OCI-LY7 (cell line): ENCODE results near the gene REV3L. TPM values are rescaled to one million over a fixed set of nuclear protein-coding genes. Genes with fewer than 3 reads are reported as not detected.

Source experiments
- BruUV-seq: library from RNA; stranded (reverse); fragments of 400-500 nt; replicated peaks from 2 replicates; lab custom pipeline; 2021; lab: Mats Ljungman, UMichigan
- CTCF ChIA-PET: fragments of 300-600 bp; sonication (Branson Sonifier 250); formaldehyde crosslinking; loops from one replicate; lab custom pipeline; 2022; ENCODE audit warnings: antibody characterized with exemption; ENCODE audit not compliant: unreplicated experiment; lab: Charles Lee
- POLR2A ChIA-PET: fragments of 300-600 bp; sonication (Branson Sonifier 250); formaldehyde crosslinking; loops from one replicate; lab custom pipeline; 2022; ENCODE audit warnings: antibody characterized with exemption; lab: Charles Lee
- DNase-seq: peaks from one replicate; pipeline ENCODE4 v3.0.0-alpha.2; 2015; ENCODE audit warnings: low spot score
- H2AFZ ChIP-seq: fragments of 200-600 bp; sonication (generic), shearing (Covaris generic); 2 replicates; pipeline ENCODE4 v1.6.1; 2014; ENCODE audit warnings: mild to moderate bottlenecking, antibody characterized with exemption, low read length, moderate library complexity
- H3K27ac ChIP-seq: fragments of 200-600 bp; sonication (generic); 2 replicates; pipeline ENCODE4 v1.5.1; 2014; ENCODE audit warnings: mixed run types, low read depth, mild to moderate bottlenecking, moderate library complexity, low read length, inconsistent platforms; ENCODE audit not compliant: poor library complexity, severe bottlenecking
- H3K36me3 ChIP-seq: fragments of 200-600 bp; sonication (generic); 2 replicates; pipeline ENCODE4 v1.6.1; 2014; ENCODE audit warnings: mild to moderate bottlenecking, antibody characterized with exemption, low read length, moderate library complexity, mixed read lengths; ENCODE audit not compliant: insufficient read depth
- H3K4me1 ChIP-seq: fragments of 200-600 bp; sonication (generic); 2 replicates; pipeline ENCODE4 v1.5.1; 2014; ENCODE audit warnings: mild to moderate bottlenecking, low read length; ENCODE audit not compliant: insufficient read depth, poor library complexity, severe bottlenecking
- H3K4me2 ChIP-seq: fragments of 200-600 bp; sonication (generic); 2 replicates; pipeline ENCODE4 v1.6.1; 2014; ENCODE audit warnings: mild to moderate bottlenecking, low read length
- H3K4me3 ChIP-seq: fragments of 200-600 bp; sonication (generic); 2 replicates; pipeline ENCODE4 v1.5.1; 2014; ENCODE audit warnings: mild to moderate bottlenecking, low read depth, low read length; ENCODE audit not compliant: poor library complexity, severe bottlenecking
- H3K79me2 ChIP-seq: fragments of 200-600 bp; sonication (generic); 2 replicates; pipeline ENCODE4 v1.6.1; 2016; ENCODE audit warnings: low read depth, mild to moderate bottlenecking, low read length, moderate library complexity, mixed read lengths; ENCODE audit not compliant: insufficient read depth
- H3K9me2 ChIP-seq: fragments of 200-600 bp; sonication (generic); 2 replicates; pipeline ENCODE4 v1.6.1; 2016; ENCODE audit warnings: mild to moderate bottlenecking, low read length, mixed read lengths; ENCODE audit not compliant: insufficient read depth
- H3K9me3 ChIP-seq: fragments of 200-600 bp; sonication (generic); 2 replicates; pipeline ENCODE4 v1.6.1; 2014; ENCODE audit warnings: mild to moderate bottlenecking, mixed run types, low read length, mixed read lengths
- H4K20me1 ChIP-seq: fragments of 200-600 bp; sonication (generic); 2 replicates; pipeline ENCODE4 v1.6.1; 2014; ENCODE audit warnings: mild to moderate bottlenecking, antibody characterized with exemption, low read length, moderate library complexity, mixed read lengths; ENCODE audit not compliant: insufficient read depth
- EZH2phosphoT487 ChIP-seq: fragments of 200-600 bp; sonication (generic); IDR thresholded peaks from 2 replicates; pipeline ENCODE4 v1.6.1; 2018; ENCODE audit warnings: low read depth, borderline replicate concordance, mild to moderate bottlenecking, mixed run types, antibody characterized with exemption, low read length, moderate library complexity, mixed read lengths
- intact Hi-C: fragments of 100-400 bp; cut with micrococcal nuclease; formaldehyde crosslinking; loops from one replicate; pipeline ENCODE4 v1.10.0; 2022; ENCODE audit not compliant: unreplicated experiment
- total RNA-seq, 2 experiments: library from RNA; depleted of rRNA in 1 of 2; stranded (reverse); fragments of >200 nt in 1 of 2; shearing (Covaris generic) in 1 of 2; gene quantifications; 2 replicates each; pipeline ENCODE4 v1.2.3, GENCODE V29; 2014 to 2022
- TF ChIP-seq, protein P1 (sequence below): fragments of 200-600 bp; sonication (generic); conservative IDR thresholded peaks from 2 replicates; pipeline ENCODE4 v1.5.1; 2014; ENCODE audit warnings: mild to moderate bottlenecking, antibody characterized with exemption, low read length, moderate library complexity, mixed read lengths

Gene REV3L
- total RNA-seq, 2 experiments from 2014 or later: 24.8 to 33.4 TPM

GRCh38 chr6:111461860-111462259 lies 21.2 kb downstream of the REV3L start:
- DNase-seq: no peak
- BruUV-seq: no TSS peak
- H3K27ac ChIP-seq: no peak overlapping the region
- peak overlapping the region; percentile 8; the same call in 1 of the 2 replicates for H3K4me2 ChIP-seq
- no peak overlapping the region for H2AFZ ChIP-seq
- ChIA-PET CTCF (no interaction called here), POLR2A (interaction anchor here (1.3 kb wide), 1 partner anchor 11 kb away, joined by 5 read pairs; no protein-coding TSS in a partner anchor)
- H3K4me3 ChIP-seq: no peak overlapping the region
- TF ChIP-seq EZH2phosphoT487: no peak
- TF ChIP-seq, protein P1, sequence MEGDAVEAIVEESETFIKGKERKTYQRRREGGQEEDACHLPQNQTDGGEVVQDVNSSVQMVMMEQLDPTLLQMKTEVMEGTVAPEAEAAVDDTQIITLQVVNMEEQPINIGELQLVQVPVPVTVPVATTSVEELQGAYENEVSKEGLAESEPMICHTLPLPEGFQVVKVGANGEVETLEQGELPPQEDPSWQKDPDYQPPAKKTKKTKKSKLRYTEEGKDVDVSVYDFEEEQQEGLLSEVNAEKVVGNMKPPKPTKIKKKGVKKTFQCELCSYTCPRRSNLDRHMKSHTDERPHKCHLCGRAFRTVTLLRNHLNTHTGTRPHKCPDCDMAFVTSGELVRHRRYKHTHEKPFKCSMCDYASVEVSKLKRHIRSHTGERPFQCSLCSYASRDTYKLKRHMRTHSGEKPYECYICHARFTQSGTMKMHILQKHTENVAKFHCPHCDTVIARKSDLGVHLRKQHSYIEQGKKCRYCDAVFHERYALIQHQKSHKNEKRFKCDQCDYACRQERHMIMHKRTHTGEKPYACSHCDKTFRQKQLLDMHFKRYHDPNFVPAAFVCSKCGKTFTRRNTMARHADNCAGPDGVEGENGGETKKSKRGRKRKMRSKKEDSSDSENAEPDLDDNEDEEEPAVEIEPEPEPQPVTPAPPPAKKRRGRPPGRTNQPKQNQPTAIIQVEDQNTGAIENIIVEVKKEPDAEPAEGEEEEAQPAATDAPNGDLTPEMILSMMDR: no peak
- H3K36me3 ChIP-seq: peaks cover 63% of the 10 kb centered on the region
- H3K4me1 ChIP-seq: no peaks in the 10 kb centered on the region
- H3K9me2 ChIP-seq: no peaks in the 10 kb centered on the region
- no peaks in the 10 kb centered on the region for H4K20me1 ChIP-seq
- intact Hi-C loops: no loop called here
- H3K79me2 ChIP-seq: peaks cover 88% of the 10 kb centered on the region
- H3K9me3 ChIP-seq: peaks cover 29% of the 10 kb centered on the region

GRCh38 chr6:111458670-111459232 lies 24.3 kb downstream of the REV3L start:
- ChIA-PET POLR2A (no interaction called here), CTCF (no interaction called here)
- H3K4me1 ChIP-seq: no peaks in the 10 kb centered on the region
- H3K27ac ChIP-seq: no peak overlapping the region
- no peak overlapping the region for H3K4me3 ChIP-seq
- H3K9me2 ChIP-seq: no peaks in the 10 kb centered on the region
- TF ChIP-seq, protein P1: no peak
- no peak for TF ChIP-seq EZH2phosphoT487
- DNase-seq: no peak
- H3K79me2 ChIP-seq: peaks cover 96% of the 10 kb centered on the region
- H3K36me3 ChIP-seq: peaks cover 82% of the 10 kb centered on the region
- no peak overlapping the region for H2AFZ ChIP-seq
- H4K20me1 ChIP-seq: no peaks in the 10 kb centered on the region
- H3K9me3 ChIP-seq: peaks cover 29% of the 10 kb centered on the region
- no TSS peak for BruUV-seq
- intact Hi-C loops: no loop called here
- no peak overlapping the region for H3K4me2 ChIP-seq

GRCh38 chr6:111456208-111456607 lies 26.8 kb downstream of the REV3L start:
- Histone ChIP-seq H3K79me2 (peaks cover 90% of the 10 kb centered on the region), H3K4me3 (no peak overlapping the region), H3K27ac (no peak overlapping the region), H3K9me2 (no peaks in the 10 kb centered on the region), H3K9me3 (peaks cover 29% of the 10 kb centered on the region), H3K4me1 (no peaks in the 10 kb centered on the region), H2AFZ (no peak overlapping the region), H4K20me1 (no peaks in the 10 kb centered on the region), H3K4me2 (no peak overlapping the region), H3K36me3 (peaks cover 60% of the 10 kb centered on the region)
- ChIA-PET POLR2A (interaction anchor here (0.5 kb wide), 1 partner anchor 22 kb away, joined by 3 read pairs; no protein-coding TSS in a partner anchor), CTCF (no interaction called here)
- TF ChIP-seq, protein P1: no peak
- no peak for TF ChIP-seq EZH2phosphoT487
- intact Hi-C loops: no loop called here
- DNase-seq: no peak
- BruUV-seq: no TSS peak
